Measurements from ENCODE around the gene TADA2B.

The TADA2B gene

DNA sequence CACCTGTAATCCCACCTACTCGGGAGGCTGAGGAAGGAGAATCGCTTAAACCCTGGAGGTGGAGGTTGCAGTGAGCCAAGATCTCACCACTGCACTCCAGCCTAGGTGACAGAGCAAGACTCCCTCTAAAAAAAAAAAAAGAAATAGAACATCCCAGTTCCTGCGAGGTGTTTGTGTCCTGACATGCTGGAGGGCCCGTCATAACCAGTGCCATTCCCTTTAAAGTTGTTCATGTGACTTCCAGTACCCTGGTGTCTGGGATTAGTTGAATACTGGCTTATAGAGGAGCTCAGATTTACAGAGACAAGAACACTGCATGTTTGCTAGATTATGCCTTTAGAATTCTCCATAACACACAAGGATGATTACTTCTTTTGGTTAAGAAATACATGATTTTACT, 37.6 kb upstream of the TADA2B start:
- Histone ChIP-seq H3K4me1 (ENCODE audit: control insufficient read depth, insufficient read depth, low read length, unreplicated experiment) (peaks cover 4% of the 10 kb centered on the region), H3K79me2 (ENCODE audit: control insufficient read depth, insufficient read depth, low read length, unreplicated experiment) (no peaks in the 10 kb centered on the region), H3K4me3 (ENCODE audit: low read depth, low read length) (no peak overlapping the region), H3K36me3 (ENCODE audit: insufficient read depth, low read length) (peaks cover 9% of the 10 kb centered on the region; the same call in 1 of the 2 replicates), H3K27ac (ENCODE audit: low read depth, low read length) (no peak overlapping the region), H2AFZ (ENCODE audit: low read length, unreplicated experiment) (no peak overlapping the region), H3K27me3 (ENCODE audit: insufficient read depth, low read length) (no peaks in the 10 kb centered on the region)

DNA sequence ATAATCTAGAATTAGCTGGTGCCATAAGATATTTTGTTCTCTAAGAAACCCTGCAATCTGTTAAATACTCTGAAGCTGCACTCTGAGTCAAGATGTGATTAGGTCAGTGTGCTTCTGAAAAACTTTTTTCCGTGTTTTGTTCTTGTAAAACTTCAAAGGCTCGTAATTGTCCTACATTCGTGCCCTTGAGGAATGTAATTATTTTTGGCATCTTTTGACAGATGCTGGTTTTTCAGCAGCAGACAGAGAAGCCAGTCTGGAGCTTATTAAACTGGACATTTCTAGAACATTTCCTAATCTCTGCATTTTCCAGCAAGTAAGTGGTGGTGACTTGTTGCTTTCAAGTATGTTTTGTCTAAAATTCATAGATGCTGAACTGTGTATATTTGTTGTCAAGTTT, 36.8 kb upstream of the TADA2B start:
- H3K4me1 ChIP-seq (ENCODE audit: control insufficient read depth, insufficient read depth, low read length, unreplicated experiment): peaks cover 4% of the 10 kb centered on the region
- no peak overlapping the region for H3K4me3 ChIP-seq (ENCODE audit: low read depth, low read length)
- no peak overlapping the region for H2AFZ ChIP-seq (ENCODE audit: low read length, unreplicated experiment)
- H3K79me2 ChIP-seq (ENCODE audit: control insufficient read depth, insufficient read depth, low read length, unreplicated experiment): no peaks in the 10 kb centered on the region
- H3K27ac ChIP-seq (ENCODE audit: low read depth, low read length): no peak overlapping the region
- H3K36me3 ChIP-seq (ENCODE audit: insufficient read depth, low read length): peaks cover 9% of the 10 kb centered on the region; the same call in 1 of the 2 replicates
- no peaks in the 10 kb centered on the region for H3K27me3 ChIP-seq (ENCODE audit: insufficient read depth, low read length)

DNA sequence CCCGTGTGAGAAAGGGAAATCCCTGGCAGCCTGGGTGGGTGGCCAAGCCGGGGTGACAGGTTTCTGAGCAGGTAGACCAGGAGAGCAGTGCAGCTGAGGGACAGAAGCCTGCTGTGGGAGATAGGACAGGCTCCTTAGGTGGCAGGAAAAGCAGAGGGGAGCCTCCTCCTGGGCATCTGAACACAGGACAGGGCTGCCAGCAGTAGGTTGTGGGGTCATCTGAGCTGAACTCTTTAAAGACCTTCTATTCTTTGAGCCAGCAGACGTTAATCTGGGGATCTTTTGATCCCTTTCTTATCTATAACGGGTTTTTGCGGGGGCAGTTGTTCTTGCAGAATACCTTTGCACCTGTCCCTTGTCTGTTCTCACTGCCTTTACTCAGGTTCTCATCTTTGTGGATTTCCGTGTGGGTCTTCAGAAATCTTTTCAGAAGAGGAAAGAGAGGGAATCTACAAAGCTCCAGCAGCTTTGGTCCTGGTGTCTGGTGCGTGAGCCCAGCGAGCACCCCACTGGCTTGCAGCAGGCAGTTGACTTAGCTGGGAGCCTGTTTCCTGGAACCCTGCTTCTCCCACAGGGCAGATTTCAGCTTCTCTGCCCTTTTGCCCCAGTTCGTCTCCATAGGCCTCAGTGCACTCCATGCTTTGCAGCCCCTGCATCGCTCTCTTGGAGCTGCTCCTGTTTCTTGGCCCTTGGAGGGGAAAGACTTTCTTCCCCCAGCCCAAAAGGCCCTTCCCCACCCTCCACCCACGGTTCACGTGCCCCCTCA, 35.8 kb upstream of the TADA2B start:
- Histone ChIP-seq H3K27me3 (ENCODE audit: insufficient read depth, low read length) (no peaks in the 10 kb centered on the region), H3K79me2 (ENCODE audit: control insufficient read depth, insufficient read depth, low read length, unreplicated experiment) (no peaks in the 10 kb centered on the region), H3K27ac (ENCODE audit: low read depth, low read length) (no peak overlapping the region), H3K4me1 (ENCODE audit: control insufficient read depth, insufficient read depth, low read length, unreplicated experiment) (peaks cover 4% of the 10 kb centered on the region), H2AFZ (ENCODE audit: low read length, unreplicated experiment) (no peak overlapping the region), H3K4me3 (ENCODE audit: low read depth, low read length) (no peak overlapping the region), H3K36me3 (ENCODE audit: insufficient read depth, low read length) (peaks cover 9% of the 10 kb centered on the region; the same call in 1 of the 2 replicates)

DNA sequence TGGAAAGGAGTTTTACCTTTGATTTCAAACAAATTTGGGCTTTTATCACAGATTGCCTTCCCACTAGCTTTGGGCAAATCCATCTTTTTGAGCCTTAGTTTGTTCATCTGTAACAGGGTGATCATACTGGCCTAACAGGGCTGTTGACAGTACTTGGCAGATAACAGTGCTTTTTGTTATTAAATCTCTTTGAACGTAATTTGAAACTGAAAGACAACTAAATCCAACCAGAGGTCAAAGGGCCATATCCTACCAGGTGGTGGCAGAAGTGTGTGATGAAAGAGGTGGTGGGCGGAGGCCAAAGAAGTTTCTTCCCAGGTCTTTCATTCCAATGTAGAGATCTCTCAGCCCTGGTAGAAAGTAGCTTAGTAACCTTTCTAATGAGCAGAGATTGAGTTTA, 35.2 kb upstream of the TADA2B start:
- no peak overlapping the region for H3K27ac ChIP-seq (ENCODE audit: low read depth, low read length)
- H3K4me3 ChIP-seq (ENCODE audit: low read depth, low read length): no peak overlapping the region
- no peaks in the 10 kb centered on the region for H3K27me3 ChIP-seq (ENCODE audit: insufficient read depth, low read length)
- H2AFZ ChIP-seq (ENCODE audit: low read length, unreplicated experiment): no peak overlapping the region
- peaks cover 9% of the 10 kb centered on the region; the same call in 1 of the 2 replicates for H3K36me3 ChIP-seq (ENCODE audit: insufficient read depth, low read length)
- H3K4me1 ChIP-seq (ENCODE audit: control insufficient read depth, insufficient read depth, low read length, unreplicated experiment): peaks cover 4% of the 10 kb centered on the region
- H3K79me2 ChIP-seq (ENCODE audit: control insufficient read depth, insufficient read depth, low read length, unreplicated experiment): no peaks in the 10 kb centered on the region

DNA sequence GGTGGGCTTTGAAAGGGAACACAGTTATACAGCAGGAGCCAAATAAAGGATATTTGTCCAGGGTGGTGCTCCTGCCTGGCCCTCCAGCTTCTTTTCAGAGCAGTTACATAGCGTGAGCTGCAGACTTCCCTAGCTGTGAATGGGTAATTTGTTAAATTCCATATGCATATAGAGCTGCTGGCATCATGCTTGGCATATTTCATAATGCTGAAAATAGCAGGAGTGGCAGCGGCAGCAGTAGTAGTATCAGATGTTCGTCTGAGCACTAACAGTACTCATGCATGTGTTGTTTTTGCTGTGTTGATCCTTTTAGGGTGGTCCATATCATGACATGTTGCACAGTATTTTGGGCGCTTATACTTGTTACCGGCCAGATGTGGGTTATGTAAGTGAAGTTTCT, 33.6 kb upstream of the TADA2B start:
- Histone ChIP-seq H3K36me3 (ENCODE audit: insufficient read depth, low read length) (peaks cover 17% of the 10 kb centered on the region), H3K79me2 (ENCODE audit: control insufficient read depth, insufficient read depth, low read length, unreplicated experiment) (no peaks in the 10 kb centered on the region), H3K27me3 (ENCODE audit: insufficient read depth, low read length) (no peaks in the 10 kb centered on the region), H3K4me1 (ENCODE audit: control insufficient read depth, insufficient read depth, low read length, unreplicated experiment) (peaks cover 4% of the 10 kb centered on the region), H3K27ac (ENCODE audit: low read depth, low read length) (no peak overlapping the region), H3K4me3 (ENCODE audit: low read depth, low read length) (no peak overlapping the region), H2AFZ (ENCODE audit: low read length, unreplicated experiment) (no peak overlapping the region)

DNA sequence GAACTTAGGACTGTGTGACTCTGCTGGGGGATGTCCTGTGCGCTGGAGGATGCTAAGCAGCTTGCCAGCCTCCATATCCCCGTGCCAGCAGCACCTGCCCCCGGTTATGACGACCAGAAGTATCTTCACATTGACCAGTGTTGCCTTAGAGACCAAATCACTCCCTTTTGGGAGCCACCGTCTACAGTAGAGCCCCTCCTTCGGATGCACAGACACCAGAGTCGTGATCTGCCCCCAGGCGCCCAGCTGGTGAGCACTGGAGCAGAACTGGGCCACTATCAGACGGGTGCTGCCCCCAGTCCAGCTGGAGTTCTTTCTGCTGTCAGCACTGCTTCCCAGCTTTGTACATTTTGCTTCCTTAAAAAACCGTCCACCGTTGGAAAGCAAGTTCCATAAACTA, 30.0 kb upstream of the TADA2B start:
- Histone ChIP-seq H3K27ac (ENCODE audit: low read depth, low read length) (no peak overlapping the region), H3K36me3 (ENCODE audit: insufficient read depth, low read length) (peaks cover 20% of the 10 kb centered on the region), H3K4me1 (ENCODE audit: control insufficient read depth, insufficient read depth, low read length, unreplicated experiment) (peaks cover 6% of the 10 kb centered on the region), H3K79me2 (ENCODE audit: control insufficient read depth, insufficient read depth, low read length, unreplicated experiment) (no peaks in the 10 kb centered on the region), H3K4me3 (ENCODE audit: low read depth, low read length) (no peak overlapping the region), H2AFZ (ENCODE audit: low read length, unreplicated experiment) (no peak overlapping the region), H3K27me3 (ENCODE audit: insufficient read depth, low read length) (no peaks in the 10 kb centered on the region)

DNA sequence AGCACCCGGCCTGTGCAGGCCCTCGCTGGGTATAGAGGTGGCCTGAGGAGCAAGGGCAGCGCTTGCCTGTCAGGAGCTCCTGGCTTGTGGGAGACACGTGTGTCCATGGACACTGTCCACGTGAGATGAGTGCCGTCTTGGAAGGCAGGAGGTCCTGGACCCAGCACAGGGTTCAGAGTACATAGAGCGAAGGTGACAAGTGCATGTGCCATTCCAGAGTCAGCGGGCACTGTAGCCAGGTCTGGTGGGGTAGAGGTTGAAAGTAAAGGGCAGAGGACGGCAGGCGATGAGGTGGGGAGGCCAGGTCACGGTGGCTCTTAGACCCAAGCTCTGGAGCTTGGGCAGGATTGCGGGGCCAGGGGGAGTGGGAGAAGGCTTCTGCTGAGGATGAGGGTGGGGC, 28.4 kb upstream of the TADA2B start:
- Histone ChIP-seq H2AFZ (ENCODE audit: low read length, unreplicated experiment) (no peak overlapping the region), H3K79me2 (ENCODE audit: control insufficient read depth, insufficient read depth, low read length, unreplicated experiment) (no peaks in the 10 kb centered on the region), H3K27ac (ENCODE audit: low read depth, low read length) (no peak overlapping the region), H3K4me1 (ENCODE audit: control insufficient read depth, insufficient read depth, low read length, unreplicated experiment) (peaks cover 6% of the 10 kb centered on the region), H3K36me3 (ENCODE audit: insufficient read depth, low read length) (peaks cover 18% of the 10 kb centered on the region), H3K4me3 (ENCODE audit: low read depth, low read length) (no peak overlapping the region), H3K27me3 (ENCODE audit: insufficient read depth, low read length) (no peaks in the 10 kb centered on the region)

DNA sequence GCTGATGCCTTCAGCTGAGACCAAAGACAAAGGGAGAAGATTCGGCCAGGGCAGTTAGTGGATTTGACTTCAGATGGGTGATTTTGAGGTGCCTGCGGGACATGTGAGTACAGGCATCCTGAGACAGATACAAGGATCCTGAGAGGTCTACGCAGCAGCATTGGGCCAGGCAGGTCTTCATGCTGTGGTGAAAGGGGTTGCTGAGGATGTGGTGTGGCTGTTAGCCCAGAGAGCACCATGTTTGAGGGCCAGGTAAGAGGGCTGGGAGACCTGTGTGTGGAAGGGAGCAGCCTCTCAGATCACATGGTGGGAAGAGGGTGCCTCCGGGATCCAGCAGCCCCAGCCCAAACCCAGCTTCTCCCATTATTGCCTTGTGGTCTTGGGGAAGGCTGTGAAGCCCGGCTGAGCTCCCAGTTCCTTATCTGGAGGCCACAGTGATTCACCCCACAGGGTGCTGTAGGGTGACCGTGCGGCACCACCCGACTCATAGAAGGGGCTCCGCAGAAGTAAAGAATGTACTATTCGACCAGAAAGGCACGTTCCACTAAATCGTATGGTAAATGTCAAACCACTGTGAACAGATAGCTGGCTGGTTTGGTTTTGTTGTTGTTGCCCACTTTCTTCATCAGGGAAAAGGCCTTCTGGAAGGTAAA, 27.7 kb upstream of the TADA2B start:
- peaks cover 6% of the 10 kb centered on the region for H3K4me1 ChIP-seq (ENCODE audit: control insufficient read depth, insufficient read depth, low read length, unreplicated experiment)
- peak overlapping the region; percentile 9; the same call in 1 of the 2 replicates for H3K27ac ChIP-seq (ENCODE audit: low read depth, low read length)
- H3K27me3 ChIP-seq (ENCODE audit: insufficient read depth, low read length): no peaks in the 10 kb centered on the region
- H3K79me2 ChIP-seq (ENCODE audit: control insufficient read depth, insufficient read depth, low read length, unreplicated experiment): no peaks in the 10 kb centered on the region
- H3K36me3 ChIP-seq (ENCODE audit: insufficient read depth, low read length): peaks cover 15% of the 10 kb centered on the region; the same call in 1 of the 2 replicates
- no peak overlapping the region for H3K4me3 ChIP-seq (ENCODE audit: low read depth, low read length)
- H2AFZ ChIP-seq (ENCODE audit: low read length, unreplicated experiment): no peak overlapping the region

DNA sequence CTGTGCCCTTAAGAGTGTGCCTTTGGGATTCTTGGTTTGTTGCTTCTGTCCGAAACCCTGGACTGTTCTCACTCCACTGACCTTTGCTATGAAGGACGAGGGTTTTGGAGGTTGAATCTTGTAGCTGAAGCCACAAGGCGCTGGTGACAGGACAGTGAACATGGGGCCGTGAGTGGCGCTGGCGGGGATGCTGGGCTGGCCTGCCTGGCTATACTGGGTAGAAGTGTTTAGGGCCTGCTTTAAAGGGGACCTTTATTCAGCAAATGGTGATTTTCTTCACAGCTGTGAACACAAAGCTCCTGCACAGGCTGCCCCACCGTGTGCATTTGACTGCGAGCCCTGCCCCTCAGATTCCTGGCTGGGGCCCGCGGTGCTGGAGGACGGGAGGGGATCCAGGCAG, 27.1 kb upstream of the TADA2B start:
- H3K36me3 ChIP-seq (ENCODE audit: insufficient read depth, low read length): peaks cover 15% of the 10 kb centered on the region; the same call in 1 of the 2 replicates

DNA sequence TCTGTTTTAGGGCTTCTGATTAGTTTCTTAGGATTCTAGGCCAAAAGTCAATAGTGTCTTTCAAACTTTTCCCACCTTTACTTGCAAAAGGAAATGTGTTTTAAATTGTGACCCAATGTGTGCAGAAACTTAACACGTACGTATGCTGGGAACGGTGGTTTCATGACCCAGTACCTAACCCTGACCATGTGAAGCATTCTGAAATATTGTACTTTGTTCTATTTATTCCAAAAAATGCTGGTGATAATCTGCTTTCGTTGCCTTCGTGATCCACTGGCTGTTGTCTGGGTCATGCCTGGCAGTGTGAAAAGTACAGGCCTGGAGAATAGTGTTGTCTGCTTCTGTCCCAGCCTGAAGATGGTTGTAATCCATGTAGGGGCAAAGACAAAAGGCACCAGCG, 26.7 kb upstream of the TADA2B start:
- Histone ChIP-seq H3K4me3 (ENCODE audit: low read depth, low read length) (no peak overlapping the region), H2AFZ (ENCODE audit: low read length, unreplicated experiment) (no peak overlapping the region), H3K27ac (ENCODE audit: low read depth, low read length) (no peak overlapping the region), H3K4me1 (ENCODE audit: control insufficient read depth, insufficient read depth, low read length, unreplicated experiment) (peaks cover 6% of the 10 kb centered on the region), H3K36me3 (ENCODE audit: insufficient read depth, low read length) (peaks cover 15% of the 10 kb centered on the region; the same call in 1 of the 2 replicates), H3K27me3 (ENCODE audit: insufficient read depth, low read length) (no peaks in the 10 kb centered on the region), H3K79me2 (ENCODE audit: control insufficient read depth, insufficient read depth, low read length, unreplicated experiment) (no peaks in the 10 kb centered on the region)

More for the DNA sequence above, 27.1 kb upstream of the TADA2B start:
- Histone ChIP-seq H3K27ac (ENCODE audit: low read depth, low read length) (peak overlapping the region; percentile 9; the same call in 1 of the 2 replicates), H3K27me3 (ENCODE audit: insufficient read depth, low read length) (no peaks in the 10 kb centered on the region), H3K4me3 (ENCODE audit: low read depth, low read length) (no peak overlapping the region), H2AFZ (ENCODE audit: low read length, unreplicated experiment) (no peak overlapping the region), H3K4me1 (ENCODE audit: control insufficient read depth, insufficient read depth, low read length, unreplicated experiment) (peaks cover 6% of the 10 kb centered on the region), H3K79me2 (ENCODE audit: control insufficient read depth, insufficient read depth, low read length, unreplicated experiment) (no peaks in the 10 kb centered on the region)

All from ACC112 (cell line).